Measurements from ENCODE around the gene MPG.
"Not testable (repeated sequence)": the region's sequence is repeated elsewhere in the genome, so short reads cannot be mapped to it uniquely, and the experiment has no call there.

The MPG gene

DNA sequence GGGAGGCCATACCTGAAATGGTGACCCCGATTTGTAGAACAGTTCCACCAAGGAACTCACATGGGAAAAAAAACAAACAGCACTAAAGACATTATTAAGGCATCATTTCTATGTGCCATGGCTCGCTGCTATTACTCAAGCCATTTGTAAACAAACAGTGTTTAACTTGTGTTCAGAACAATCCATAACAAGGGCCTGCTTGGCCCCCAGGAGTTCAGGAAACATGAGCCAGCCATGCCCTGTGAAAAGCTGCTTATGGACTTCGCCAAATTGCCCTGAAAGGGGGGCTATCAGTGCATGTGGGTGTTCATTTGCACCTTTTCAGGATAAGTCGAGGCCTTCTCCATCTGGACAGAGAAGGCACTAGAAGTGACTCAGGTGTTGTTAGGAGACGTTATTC lies 32.6 kb upstream of the MPG start:
- no peaks in the 10 kb centered on the region for H3K9me3 ChIP-seq (ENCODE audit: control insufficient read depth, insufficient read depth, low read length)
- H3K9me2 ChIP-seq (replicated peaks; ENCODE audit: control insufficient read depth, low read length), result no peaks in the 10 kb centered on the region
- peaks cover 57% of the 10 kb centered on the region for H3K79me2 ChIP-seq (ENCODE audit: control insufficient read depth, low read length)
- TF ChIP-seq, protein P1, sequence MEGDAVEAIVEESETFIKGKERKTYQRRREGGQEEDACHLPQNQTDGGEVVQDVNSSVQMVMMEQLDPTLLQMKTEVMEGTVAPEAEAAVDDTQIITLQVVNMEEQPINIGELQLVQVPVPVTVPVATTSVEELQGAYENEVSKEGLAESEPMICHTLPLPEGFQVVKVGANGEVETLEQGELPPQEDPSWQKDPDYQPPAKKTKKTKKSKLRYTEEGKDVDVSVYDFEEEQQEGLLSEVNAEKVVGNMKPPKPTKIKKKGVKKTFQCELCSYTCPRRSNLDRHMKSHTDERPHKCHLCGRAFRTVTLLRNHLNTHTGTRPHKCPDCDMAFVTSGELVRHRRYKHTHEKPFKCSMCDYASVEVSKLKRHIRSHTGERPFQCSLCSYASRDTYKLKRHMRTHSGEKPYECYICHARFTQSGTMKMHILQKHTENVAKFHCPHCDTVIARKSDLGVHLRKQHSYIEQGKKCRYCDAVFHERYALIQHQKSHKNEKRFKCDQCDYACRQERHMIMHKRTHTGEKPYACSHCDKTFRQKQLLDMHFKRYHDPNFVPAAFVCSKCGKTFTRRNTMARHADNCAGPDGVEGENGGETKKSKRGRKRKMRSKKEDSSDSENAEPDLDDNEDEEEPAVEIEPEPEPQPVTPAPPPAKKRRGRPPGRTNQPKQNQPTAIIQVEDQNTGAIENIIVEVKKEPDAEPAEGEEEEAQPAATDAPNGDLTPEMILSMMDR (IDR thresholded peaks at IDR 0.05; ENCODE audit: low read depth, low read length, poor library complexity, severe bottlenecking), result no peak
- no peak for TF ChIP-seq EZH2phosphoT487 (IDR thresholded peaks at IDR 0.05; ENCODE audit: borderline replicate concordance, low read length)
- H3K4me2 ChIP-seq (ENCODE audit: low read length), result no peak overlapping the region
- H3K36me3 ChIP-seq (ENCODE audit: control insufficient read depth, low read length), result peaks cover 75% of the 10 kb centered on the region
- peaks cover 9% of the 10 kb centered on the region; the same call in 1 of the 2 replicates for H4K20me1 ChIP-seq (ENCODE audit: control insufficient read depth, insufficient read depth, low read depth, low read length)
- no peak overlapping the region for H3K27ac ChIP-seq (ENCODE audit: low read depth, low read length)
- H3K27me3 ChIP-seq (ENCODE audit: control insufficient read depth, low read length), result no peaks in the 10 kb centered on the region
- no peak overlapping the region for H3K4me3 ChIP-seq (ENCODE audit: low read length)
- no peaks in the 10 kb centered on the region for H3F3A ChIP-seq (ENCODE audit: control insufficient read depth, insufficient read depth)
- peaks cover 3% of the 10 kb centered on the region; the same call in 1 of the 2 replicates for H3K4me1 ChIP-seq (ENCODE audit: control insufficient read depth, low read length)

DNA sequence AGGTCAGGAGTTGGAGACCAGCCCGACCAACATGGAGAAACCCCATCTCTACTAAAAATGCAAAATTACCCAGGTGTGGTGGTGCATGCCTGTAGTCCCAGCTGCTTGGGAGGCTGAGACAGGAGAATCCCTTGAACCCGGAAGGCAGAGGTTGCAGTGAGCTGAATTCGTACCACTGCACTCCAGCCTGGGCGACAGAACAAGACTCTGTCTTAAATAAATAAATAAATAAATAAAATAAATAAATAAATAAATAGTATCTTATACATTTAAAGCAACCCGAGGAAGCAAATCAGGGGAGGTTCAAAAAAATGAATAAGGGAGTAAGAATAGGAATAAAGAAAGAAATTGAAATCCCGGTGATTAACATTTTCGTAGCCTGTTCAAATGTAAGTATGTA lies 31.5 kb upstream of the MPG start:
- Histone ChIP-seq H3K36me3 (ENCODE audit: control insufficient read depth, low read length) (peaks cover 79% of the 10 kb centered on the region), H3K4me1 (ENCODE audit: control insufficient read depth, low read length) (peaks cover 12% of the 10 kb centered on the region), H4K20me1 (ENCODE audit: control insufficient read depth, insufficient read depth, low read depth, low read length) (peaks cover 18% of the 10 kb centered on the region; the same call in 1 of the 2 replicates), H3K79me2 (ENCODE audit: control insufficient read depth, low read length) (peaks cover 67% of the 10 kb centered on the region)
- not testable (repeated sequence) for H3K9me2 ChIP-seq (replicated peaks; ENCODE audit: control insufficient read depth, low read length); H3K9me3 ChIP-seq (ENCODE audit: control insufficient read depth, insufficient read depth, low read length); H3F3A ChIP-seq (ENCODE audit: control insufficient read depth, insufficient read depth); H3K27me3 ChIP-seq (ENCODE audit: control insufficient read depth, low read length); H3K4me2 ChIP-seq (ENCODE audit: low read length); H3K27ac ChIP-seq (ENCODE audit: low read depth, low read length); H3K4me3 ChIP-seq (ENCODE audit: low read length)

DNA sequence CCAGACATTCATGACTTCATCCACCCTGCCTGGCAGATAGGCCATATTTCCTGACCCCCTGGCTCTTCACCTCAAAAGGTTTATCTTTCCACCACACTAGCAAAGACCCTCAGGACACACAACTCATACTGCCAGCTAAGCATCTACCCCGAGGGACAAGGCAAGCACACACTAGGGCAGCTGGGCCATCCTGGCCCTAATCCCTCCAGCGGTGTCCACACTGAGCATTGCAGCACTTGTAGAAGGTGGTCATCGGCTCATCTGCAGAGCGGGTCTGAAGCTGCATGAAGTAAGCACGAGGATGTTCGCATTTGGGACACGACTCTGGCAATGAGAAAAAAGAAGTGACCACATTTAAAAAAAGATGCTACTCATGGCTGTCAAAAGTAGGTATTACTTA lies 30.8 kb upstream of the MPG start:
- Histone ChIP-seq H3K9me2 (replicated peaks; ENCODE audit: control insufficient read depth, low read length) (no peaks in the 10 kb centered on the region), H3K4me3 (ENCODE audit: low read length) (no peak overlapping the region), H3K36me3 (ENCODE audit: control insufficient read depth, low read length) (peaks cover 78% of the 10 kb centered on the region), H3K27me3 (ENCODE audit: control insufficient read depth, low read length) (no peaks in the 10 kb centered on the region), H3K4me2 (ENCODE audit: low read length) (no peak overlapping the region), H3K79me2 (ENCODE audit: control insufficient read depth, low read length) (peaks cover 69% of the 10 kb centered on the region), H4K20me1 (ENCODE audit: control insufficient read depth, insufficient read depth, low read depth, low read length) (peaks cover 19% of the 10 kb centered on the region; the same call in 1 of the 2 replicates), H3K9me3 (ENCODE audit: control insufficient read depth, insufficient read depth, low read length) (no peaks in the 10 kb centered on the region), H3K27ac (ENCODE audit: low read depth, low read length) (no peak overlapping the region), H3K4me1 (ENCODE audit: control insufficient read depth, low read length) (peaks cover 17% of the 10 kb centered on the region), H3F3A (ENCODE audit: control insufficient read depth, insufficient read depth) (no peaks in the 10 kb centered on the region)
- TF ChIP-seq, protein P1 (IDR thresholded peaks at IDR 0.05; ENCODE audit: low read depth, low read length, poor library complexity, severe bottlenecking), result no peak
- no peak for TF ChIP-seq EZH2phosphoT487 (IDR thresholded peaks at IDR 0.05; ENCODE audit: borderline replicate concordance, low read length)

DNA sequence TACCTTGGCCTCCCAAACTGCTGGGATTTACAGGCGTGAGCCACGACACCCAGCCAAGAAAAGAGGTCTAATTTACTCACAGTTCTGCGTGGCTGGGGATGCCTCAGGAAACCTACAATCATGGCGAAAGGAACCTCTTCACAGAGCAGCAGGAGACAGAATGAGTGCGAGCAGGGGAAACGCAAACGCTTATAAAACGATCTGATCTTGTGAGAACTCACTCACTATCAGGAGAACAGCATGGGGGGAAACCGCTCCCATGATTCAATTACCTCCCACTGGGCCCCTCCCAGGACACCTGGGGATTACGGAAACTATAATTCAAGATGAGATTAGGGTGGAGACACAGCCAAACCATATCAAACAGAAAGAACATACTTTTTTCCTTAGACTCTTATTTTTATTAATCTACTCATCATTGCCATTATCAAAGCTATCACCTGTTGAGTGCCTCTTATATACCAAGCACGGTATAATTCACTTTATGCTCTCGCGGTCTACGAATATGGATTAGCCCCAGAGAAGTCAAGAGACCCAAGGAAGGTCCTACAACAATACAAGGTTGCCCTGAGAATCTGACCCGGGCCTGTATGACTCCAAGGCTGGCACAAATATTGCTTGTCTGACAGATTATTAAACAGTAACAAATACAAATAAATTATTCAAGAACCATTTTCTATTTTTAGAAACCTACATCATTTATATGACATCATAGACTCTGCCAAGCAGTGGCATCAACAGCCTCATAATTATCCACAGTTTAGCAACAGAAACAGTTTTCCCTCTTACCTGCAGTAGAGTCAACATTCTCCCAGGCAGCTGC lies 27.0 kb upstream of the MPG start:
- H3K4me2 ChIP-seq (ENCODE audit: low read length), result peak overlapping the region; percentile 55
- H3K9me3 ChIP-seq (ENCODE audit: control insufficient read depth, insufficient read depth, low read length), result no peaks in the 10 kb centered on the region
- H3K79me2 ChIP-seq (ENCODE audit: control insufficient read depth, low read length), result peaks cover 80% of the 10 kb centered on the region
- H3K27ac ChIP-seq (ENCODE audit: low read depth, low read length), result no peak overlapping the region
- peaks cover 22% of the 10 kb centered on the region for H3K4me1 ChIP-seq (ENCODE audit: control insufficient read depth, low read length)
- 0 out of 2 replicates have a peak, but pooled peaks cover 10% of the 10 kb centered on the region for H4K20me1 ChIP-seq (ENCODE audit: control insufficient read depth, insufficient read depth, low read depth, low read length)
- TF ChIP-seq EZH2phosphoT487 (IDR thresholded peaks at IDR 0.05; ENCODE audit: borderline replicate concordance, low read length), result no peak
- TF ChIP-seq, protein P1 (IDR thresholded peaks at IDR 0.05; ENCODE audit: low read depth, low read length, poor library complexity, severe bottlenecking), result no peak
- peak overlapping the region; percentile 83 for H3K4me3 ChIP-seq (ENCODE audit: low read length)
- peaks cover 3% of the 10 kb centered on the region; the same call in 1 of the 2 replicates for H3F3A ChIP-seq (ENCODE audit: control insufficient read depth, insufficient read depth)
- H3K27me3 ChIP-seq (ENCODE audit: control insufficient read depth, low read length), result no peaks in the 10 kb centered on the region
- peaks cover 60% of the 10 kb centered on the region for H3K36me3 ChIP-seq (ENCODE audit: control insufficient read depth, low read length)
- H3K9me2 ChIP-seq (replicated peaks; ENCODE audit: control insufficient read depth, low read length), result no peaks in the 10 kb centered on the region

Data from DOHH2 (cell line).